A549 (cell line): Measurements from ENCODE around the gene TMEM44. TPM values are rescaled to one million over a fixed set of nuclear protein-coding genes. Genes with fewer than 3 reads are reported as not detected.
A peak's percentile ranks its signal among the peaks of the same experiment; 100 is the strongest.

Experiments used
- ATAC-seq, 2 experiments: fragments of 200-7000 bp in 1 of 2; fragments of >200 bp in 1 of 2; cut with Nextera tagmentation in 1 of 2; cut with Tn5 transposase in 1 of 2; 3 replicates each; pipeline versions ENCODE4 v1.8.0 to v1.9.1; 2018 to 2020; ENCODE audit warnings: mild to moderate bottlenecking in 1 of 2, moderate library complexity in 1 of 2
- CTCF ChIA-PET: fragments of 300-600 bp; sonication (Branson Sonifier 250); formaldehyde crosslinking; extraction: SDS; loops from one replicate; lab custom pipeline; 2021; ENCODE audit warnings: antibody characterized with exemption, inconsistent platforms; lab: Yijun Ruan, JAX
- POLR2A ChIA-PET: fragments of 350-600 bp; formaldehyde crosslinking; extraction: SDS; loops from one replicate; lab custom pipeline; 2021; ENCODE audit warnings: antibody characterized with exemption, inconsistent platforms; lab: Yijun Ruan, JAX
- DNase-seq, 2 experiments: peaks; one replicate each; pipeline versions ENCODE4 v3.0.0 to v3.0.0-alpha.2; 2011 to 2016; ENCODE audit warnings: low read depth in 1 of 2, low spot score in 1 of 2
- FAIRE-seq: peaks from 2 replicates; lab custom pipeline; 2011; peaks lifted over from hg19 to GRCh38; lab: Jason Lieb, UNC
- H3K27ac ChIP-seq, 2 experiments: fragments of >200 bp; sonication (Bioruptor Twin); formaldehyde crosslinking; 3 replicates each; pipeline ENCODE4 v1.5.1; 2016 to 2017
- H3K4me1 ChIP-seq: fragments of >200 bp; sonication (Bioruptor Twin); formaldehyde crosslinking; 3 replicates; pipeline ENCODE4 v1.6.1; 2016
- H3K4me2 ChIP-seq: fragments of >200 bp; sonication (Bioruptor Twin); formaldehyde crosslinking; 3 replicates; pipeline ENCODE4 v1.6.1; 2016
- H3K4me3 ChIP-seq: fragments of >200 bp; sonication (Bioruptor Twin); formaldehyde crosslinking; 3 replicates; pipeline ENCODE4 v1.5.1; 2016
- H3K9me3 ChIP-seq: fragments of >200 bp; sonication (Bioruptor Twin); formaldehyde crosslinking; 3 replicates; pipeline ENCODE4 v1.6.1; 2016
- BHLHE40 ChIP-seq: IDR thresholded peaks from 2 replicates; pipeline ENCODE4 v1.6.1; 2012; ENCODE audit warnings: low read depth, low read length, inconsistent platforms
- CBX8 ChIP-seq: fragments of 200-600 bp; sonication (generic); IDR thresholded peaks from 2 replicates; pipeline ENCODE4 v1.6.1; 2016
- CHD2 ChIP-seq: fragments of 150-350 bp; IDR thresholded peaks from 2 replicates; pipeline ENCODE4 v1.6.1; 2014; ENCODE audit warnings: low read length; ENCODE audit not compliant: partially characterized antibody
- CHD4 ChIP-seq: fragments of 200-600 bp; sonication (generic); IDR thresholded peaks from 2 replicates; pipeline ENCODE4 v1.6.1; 2016; ENCODE audit warnings: antibody characterized with exemption, mild to moderate bottlenecking, borderline replicate concordance
- EHF ChIP-seq: fragments of 250-450 bp; sonication (Bioruptor Pico); IDR thresholded peaks from 2 replicates; pipeline ENCODE4 v1.5.0; 2020; ENCODE audit warnings: mild to moderate bottlenecking
- EHMT2 ChIP-seq: fragments of 200-600 bp; sonication (generic); IDR thresholded peaks from 2 replicates; pipeline ENCODE4 v1.6.1; 2016; ENCODE audit warnings: antibody characterized with exemption, low read depth, mild to moderate bottlenecking, moderate library complexity
- EP300 ChIP-seq, 2 experiments: fragments of >200 bp; sonication (Bioruptor Twin); formaldehyde crosslinking; IDR thresholded peaks; 2 replicates in 1 of 2; 3 replicates in 1 of 2; pipeline ENCODE4 v1.6.1; 2016 to 2017
- ESRRA ChIP-seq: fragments of 150-350 bp; IDR thresholded peaks from 2 replicates; pipeline ENCODE4 v1.6.1; 2014; ENCODE audit warnings: mild to moderate bottlenecking, low read length, borderline replicate concordance
- FOXS1 ChIP-seq: fragments of 250-450 bp; sonication (Bioruptor Pico); IDR thresholded peaks from 2 replicates; pipeline ENCODE4 v1.5.0; 2020; ENCODE audit warnings: mild to moderate bottlenecking, moderate library complexity
- HEYL ChIP-seq: fragments of 250-450 bp; sonication (Bioruptor Pico); IDR thresholded peaks from 2 replicates; pipeline ENCODE4 v1.8.0; 2021; ENCODE audit warnings: mild to moderate bottlenecking, moderate library complexity
- HOXA7 ChIP-seq: fragments of 250-450 bp; sonication (Bioruptor Pico); IDR thresholded peaks from 2 replicates; pipeline ENCODE4 v1.5.0; 2020; ENCODE audit warnings: mild to moderate bottlenecking, moderate library complexity
- HOXB13 ChIP-seq: fragments of 250-450 bp; sonication (Bioruptor Pico); IDR thresholded peaks from 2 replicates; pipeline ENCODE4 v1.5.0; 2020; ENCODE audit warnings: low read depth, mild to moderate bottlenecking, moderate library complexity
- JUN ChIP-seq, 2 experiments: fragments of >200 bp; sonication (Bioruptor Twin); formaldehyde crosslinking; IDR thresholded peaks; 2 replicates in 1 of 2; 3 replicates in 1 of 2; pipeline ENCODE4 v1.6.1; 2016 to 2017
- KDM5A ChIP-seq: fragments of 200-600 bp; sonication (generic); IDR thresholded peaks from 2 replicates; pipeline ENCODE4 v1.6.1; 2016; ENCODE audit warnings: antibody characterized with exemption, mild to moderate bottlenecking
- NPAS2 ChIP-seq: fragments of 250-450 bp; sonication (Bioruptor Pico); IDR thresholded peaks from 2 replicates; pipeline ENCODE4 v1.8.0; 2022; ENCODE audit warnings: mild to moderate bottlenecking, moderate library complexity, borderline replicate concordance
- POLR2AphosphoS2 ChIP-seq: conservative IDR thresholded peaks from 2 replicates; pipeline ENCODE4 v1.6.1; 2012; ENCODE audit warnings: low read length, improper control_type of control experiment, inconsistent platforms
- RFX5 ChIP-seq: fragments of 450-650 bp; IDR thresholded peaks from 2 replicates; pipeline ENCODE4 v1.7.1; 2014; ENCODE audit warnings: antibody characterized with exemption, mild to moderate bottlenecking, moderate library complexity
- SMC3 ChIP-seq: fragments of >200 bp; sonication (Bioruptor Twin); formaldehyde crosslinking; IDR thresholded peaks from 3 replicates; pipeline ENCODE4 v1.6.1; 2018; ENCODE audit warnings: inconsistent platforms
- TFCP2L1 ChIP-seq: fragments of 250-450 bp; sonication (Bioruptor Pico); IDR thresholded peaks from 2 replicates; pipeline ENCODE4 v1.5.0; 2021; ENCODE audit warnings: mild to moderate bottlenecking
- ZC3H11A ChIP-seq: fragments of 450-650 bp; IDR thresholded peaks from 2 replicates; pipeline ENCODE4 v1.6.1; 2014; ENCODE audit warnings: antibody characterized with exemption, mild to moderate bottlenecking
- ZFP36 ChIP-seq: fragments of 450-650 bp; IDR thresholded peaks from 2 replicates; pipeline ENCODE4 v1.6.1; 2014; ENCODE audit warnings: borderline replicate concordance; ENCODE audit not compliant: partially characterized antibody
- WGBS: methylation state at CpG from one replicate; pipeline ENCODE4 v1.1.6; 2017; ENCODE audit errors: missing lambda C conversion rate; 5-methylcytosine and 5-hydroxymethylcytosine counted together
- polyA plus RNA-seq, 4 experiments: library from polyadenylated mRNA; depleted of rRNA in 3 of 4; stranded (reverse); fragments of >200 nt; fragmentation: RNase III in 1 of 4; extraction: RNeasy Plus Mini Kit Qiagen cat#74134 plus additional on column Dnase treatment in 1 of 4; gene quantifications; 2 replicates in 3 of 4; 3 replicates in 1 of 4; pipeline ENCODE4 v1.2.3, GENCODE V29; 2011 to 2017
- TF ChIP-seq, protein P1 (sequence below): fragments of 250-450 bp; sonication (Bioruptor Pico); IDR thresholded peaks from 2 replicates; pipeline ENCODE4 v1.5.0; 2020; ENCODE audit warnings: low read depth, mild to moderate bottlenecking, moderate library complexity
- TF ChIP-seq, protein P2 (sequence below): IDR thresholded peaks from 2 replicates; pipeline ENCODE4 v1.6.1; 2012
- TF ChIP-seq, protein P3 (sequence below): fragments of >200 bp; sonication (Bioruptor Twin); formaldehyde crosslinking; IDR thresholded peaks from 3 replicates; pipeline ENCODE4 v1.5.1; 2016
- TF ChIP-seq, protein P4 (sequence below): IDR thresholded peaks from 2 replicates; pipeline ENCODE4 v1.6.1; 2012
- TF ChIP-seq, protein P5 (sequence below): fragments of 450-650 bp; IDR thresholded peaks from 2 replicates; pipeline ENCODE4 v1.6.1; 2014; ENCODE audit warnings: antibody characterized with exemption
- TF ChIP-seq, protein P6 (sequence below): fragments of 150-350 bp; IDR thresholded peaks from 2 replicates; pipeline ENCODE4 v1.6.1; 2014; ENCODE audit warnings: low read depth, mild to moderate bottlenecking, low read length
- TF ChIP-seq, protein P7 (sequence below): fragments of >200 bp; sonication (Bioruptor Twin); formaldehyde crosslinking; IDR thresholded peaks from 2 replicates; pipeline ENCODE4 v1.6.1; 2016

The TMEM44 gene
- polyA plus RNA-seq, 2 of the 4 experiments (the other 2 are of a cell fraction) = 16.0 to 17.0 TPM

DNA sequence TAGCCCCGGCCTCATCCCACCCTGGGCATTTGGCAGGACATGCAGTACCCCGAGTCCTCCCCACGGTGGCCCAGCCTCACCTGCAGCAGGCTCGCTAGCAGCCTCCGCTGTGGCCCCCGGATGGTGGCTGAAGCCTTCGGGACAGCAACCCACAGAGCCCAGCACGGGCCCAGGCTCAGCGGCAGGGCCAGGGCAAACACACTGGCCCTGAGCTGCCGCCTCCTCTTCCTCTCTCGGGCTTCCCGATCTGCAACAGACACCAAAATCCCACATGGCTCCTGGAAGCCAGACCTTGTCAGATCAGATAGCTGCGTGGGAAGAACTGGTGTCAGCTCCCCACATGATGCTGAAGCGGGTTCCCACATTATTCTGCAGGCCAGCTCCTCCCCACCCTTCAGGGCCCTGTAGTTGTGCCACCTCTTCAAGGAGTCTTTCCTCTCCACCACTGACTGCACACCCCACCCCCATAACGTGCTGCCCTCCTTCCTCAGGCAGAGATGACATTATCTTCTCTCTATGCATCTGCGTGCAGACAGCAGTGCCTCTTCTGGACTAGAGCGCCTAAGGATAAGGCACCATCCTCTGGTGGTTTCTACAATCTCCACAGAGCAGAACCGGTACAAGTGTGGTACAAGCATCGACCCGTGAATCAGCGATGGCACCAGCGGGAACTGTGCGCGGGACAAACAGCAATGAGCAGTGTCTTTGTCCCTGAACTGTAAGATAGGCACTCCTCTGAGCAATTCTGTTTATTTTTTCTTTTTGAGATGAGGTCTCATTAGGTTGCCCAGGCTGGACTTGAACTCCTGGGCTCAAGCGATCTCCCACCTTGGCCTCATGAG lies 9.5 kb downstream of the TMEM44 start:
- DNase-seq (no peak), ATAC-seq (peak; percentile 38 to 44; a peak in 2 of 6 replicates), FAIRE-seq (no peak)
- H3K9me3 ChIP-seq = no peaks in the 10 kb centered on the region
- 90% methylated on average over 19 of the region's 25 CpGs for WGBS
- H3K4me2 ChIP-seq = no peak overlapping the region
- TF ChIP-seq, protein P1, sequence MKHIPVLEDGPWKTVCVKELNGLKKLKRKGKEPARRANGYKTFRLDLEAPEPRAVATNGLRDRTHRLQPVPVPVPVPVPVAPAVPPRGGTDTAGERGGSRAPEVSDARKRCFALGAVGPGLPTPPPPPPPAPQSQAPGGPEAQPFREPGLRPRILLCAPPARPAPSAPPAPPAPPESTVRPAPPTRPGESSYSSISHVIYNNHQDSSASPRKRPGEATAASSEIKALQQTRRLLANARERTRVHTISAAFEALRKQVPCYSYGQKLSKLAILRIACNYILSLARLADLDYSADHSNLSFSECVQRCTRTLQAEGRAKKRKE (CRISPR knock-in tag) = no peak
- no peak for TF ChIP-seq ZC3H11A
- no peak for TF ChIP-seq POLR2AphosphoS2
- no peak for TF ChIP-seq RFX5
- no peak for TF ChIP-seq EHF (CRISPR knock-in tag)
- TF ChIP-seq CBX8 = no peak
- TF ChIP-seq, protein P2, sequence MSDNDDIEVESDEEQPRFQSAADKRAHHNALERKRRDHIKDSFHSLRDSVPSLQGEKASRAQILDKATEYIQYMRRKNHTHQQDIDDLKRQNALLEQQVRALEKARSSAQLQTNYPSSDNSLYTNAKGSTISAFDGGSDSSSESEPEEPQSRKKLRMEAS = no peak
- TF ChIP-seq FOXS1 (CRISPR knock-in tag) = no peak
- TF ChIP-seq SMC3 = no peak
- TF ChIP-seq, protein P3, sequence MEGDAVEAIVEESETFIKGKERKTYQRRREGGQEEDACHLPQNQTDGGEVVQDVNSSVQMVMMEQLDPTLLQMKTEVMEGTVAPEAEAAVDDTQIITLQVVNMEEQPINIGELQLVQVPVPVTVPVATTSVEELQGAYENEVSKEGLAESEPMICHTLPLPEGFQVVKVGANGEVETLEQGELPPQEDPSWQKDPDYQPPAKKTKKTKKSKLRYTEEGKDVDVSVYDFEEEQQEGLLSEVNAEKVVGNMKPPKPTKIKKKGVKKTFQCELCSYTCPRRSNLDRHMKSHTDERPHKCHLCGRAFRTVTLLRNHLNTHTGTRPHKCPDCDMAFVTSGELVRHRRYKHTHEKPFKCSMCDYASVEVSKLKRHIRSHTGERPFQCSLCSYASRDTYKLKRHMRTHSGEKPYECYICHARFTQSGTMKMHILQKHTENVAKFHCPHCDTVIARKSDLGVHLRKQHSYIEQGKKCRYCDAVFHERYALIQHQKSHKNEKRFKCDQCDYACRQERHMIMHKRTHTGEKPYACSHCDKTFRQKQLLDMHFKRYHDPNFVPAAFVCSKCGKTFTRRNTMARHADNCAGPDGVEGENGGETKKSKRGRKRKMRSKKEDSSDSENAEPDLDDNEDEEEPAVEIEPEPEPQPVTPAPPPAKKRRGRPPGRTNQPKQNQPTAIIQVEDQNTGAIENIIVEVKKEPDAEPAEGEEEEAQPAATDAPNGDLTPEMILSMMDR = no peak
- no peak for TF ChIP-seq ZFP36
- TF ChIP-seq, protein P4, sequence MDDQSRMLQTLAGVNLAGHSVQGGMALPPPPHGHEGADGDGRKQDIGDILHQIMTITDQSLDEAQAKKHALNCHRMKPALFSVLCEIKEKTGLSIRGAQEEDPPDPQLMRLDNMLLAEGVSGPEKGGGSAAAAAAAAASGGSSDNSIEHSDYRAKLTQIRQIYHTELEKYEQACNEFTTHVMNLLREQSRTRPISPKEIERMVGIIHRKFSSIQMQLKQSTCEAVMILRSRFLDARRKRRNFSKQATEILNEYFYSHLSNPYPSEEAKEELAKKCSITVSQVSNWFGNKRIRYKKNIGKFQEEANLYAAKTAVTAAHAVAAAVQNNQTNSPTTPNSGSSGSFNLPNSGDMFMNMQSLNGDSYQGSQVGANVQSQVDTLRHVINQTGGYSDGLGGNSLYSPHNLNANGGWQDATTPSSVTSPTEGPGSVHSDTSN = no peak
- no peak overlapping the region for H3K27ac ChIP-seq
- no peak overlapping the region for H3K4me3 ChIP-seq
- H3K4me1 ChIP-seq = no peaks in the 10 kb centered on the region
- ChIA-PET POLR2A (interaction anchor here (2.0 kb wide), 1 partner anchor 10 kb away, joined by 5 read pairs; the partner anchor contains the start of gene TMEM44), CTCF (interaction anchor here (0.6 to 1.2 kb wide), 3 partner anchors 10 to 192 kb away, joined by 3 to 5 read pairs (median 3); no protein-coding TSS in a partner anchor)

DNA sequence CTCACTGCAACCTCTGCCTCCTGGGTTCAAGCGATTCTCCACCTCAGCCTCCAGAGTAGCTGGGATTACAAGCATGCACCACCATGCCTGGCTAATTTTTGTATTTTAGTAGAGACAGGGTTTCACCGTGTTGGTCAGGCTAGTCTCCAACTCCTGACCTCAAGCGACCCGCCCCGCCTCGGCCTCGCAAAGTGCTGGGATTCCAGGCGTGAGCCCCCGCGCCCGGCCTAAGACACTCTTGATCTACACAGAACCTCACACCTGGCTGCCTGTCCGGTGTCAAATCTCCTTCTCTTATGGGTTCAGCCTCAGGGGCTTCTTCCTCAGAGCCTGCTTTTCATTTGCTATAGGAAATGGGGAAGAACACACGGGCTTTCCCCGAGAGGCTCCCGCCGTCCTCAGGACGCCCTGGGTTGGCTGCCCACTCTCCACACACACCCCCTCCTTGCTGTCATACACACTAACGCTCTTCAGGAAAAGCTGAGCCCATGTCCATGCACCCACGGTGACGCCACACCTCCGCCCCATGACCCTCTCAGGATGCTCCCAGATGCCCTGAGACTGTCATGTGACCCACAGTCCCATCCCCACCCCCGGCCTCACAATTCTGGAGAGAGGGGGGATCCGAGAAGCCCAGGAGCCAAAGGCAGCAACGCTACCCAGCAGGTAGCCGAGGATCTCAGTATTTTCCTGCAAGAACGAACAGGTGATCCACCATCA lies 10.4 kb downstream of the TMEM44 start:
- DNase-seq (no peak), FAIRE-seq (no peak), ATAC-seq (no peak)
- 95% methylated on average over 23 of the region's 26 CpGs for WGBS
- Histone ChIP-seq H3K9me3 (no peaks in the 10 kb centered on the region), H3K4me2 (no peak overlapping the region), H3K27ac (no peak overlapping the region), H3K4me1 (no peaks in the 10 kb centered on the region), H3K4me3 (no peak overlapping the region)
- CTCF ChIA-PET = interaction anchor here (1.0 kb wide), 1 partner anchor 11 kb away, joined by 5 read pairs; no protein-coding TSS in a partner anchor
- POLR2A ChIA-PET = no interaction called here
- TF ChIP-seq, protein P5, sequence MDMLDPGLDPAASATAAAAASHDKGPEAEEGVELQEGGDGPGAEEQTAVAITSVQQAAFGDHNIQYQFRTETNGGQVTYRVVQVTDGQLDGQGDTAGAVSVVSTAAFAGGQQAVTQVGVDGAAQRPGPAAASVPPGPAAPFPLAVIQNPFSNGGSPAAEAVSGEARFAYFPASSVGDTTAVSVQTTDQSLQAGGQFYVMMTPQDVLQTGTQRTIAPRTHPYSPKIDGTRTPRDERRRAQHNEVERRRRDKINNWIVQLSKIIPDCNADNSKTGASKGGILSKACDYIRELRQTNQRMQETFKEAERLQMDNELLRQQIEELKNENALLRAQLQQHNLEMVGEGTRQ = no peak
- TF ChIP-seq EHMT2 (no peak), NPAS2 (CRISPR knock-in tag) (no peak), HEYL (CRISPR knock-in tag) (no peak), HOXB13 (no peak), EP300 (IDR thresholded peaks at IDR 0.05) (no peak), JUN (IDR thresholded peaks at IDR 0.05) (no peak), CHD4 (no peak), BHLHE40 (no peak), CHD2 (no peak), ESRRA (no peak), RFX5 (no peak), KDM5A (no peak), HOXA7 (no peak), TFCP2L1 (CRISPR knock-in tag) (no peak)
- TF ChIP-seq, protein P6, sequence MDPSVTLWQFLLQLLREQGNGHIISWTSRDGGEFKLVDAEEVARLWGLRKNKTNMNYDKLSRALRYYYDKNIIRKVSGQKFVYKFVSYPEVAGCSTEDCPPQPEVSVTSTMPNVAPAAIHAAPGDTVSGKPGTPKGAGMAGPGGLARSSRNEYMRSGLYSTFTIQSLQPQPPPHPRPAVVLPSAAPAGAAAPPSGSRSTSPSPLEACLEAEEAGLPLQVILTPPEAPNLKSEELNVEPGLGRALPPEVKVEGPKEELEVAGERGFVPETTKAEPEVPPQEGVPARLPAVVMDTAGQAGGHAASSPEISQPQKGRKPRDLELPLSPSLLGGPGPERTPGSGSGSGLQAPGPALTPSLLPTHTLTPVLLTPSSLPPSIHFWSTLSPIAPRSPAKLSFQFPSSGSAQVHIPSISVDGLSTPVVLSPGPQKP = no peak
- TF ChIP-seq, protein P1 (CRISPR knock-in tag) = no peak
- TF ChIP-seq, protein P7, sequence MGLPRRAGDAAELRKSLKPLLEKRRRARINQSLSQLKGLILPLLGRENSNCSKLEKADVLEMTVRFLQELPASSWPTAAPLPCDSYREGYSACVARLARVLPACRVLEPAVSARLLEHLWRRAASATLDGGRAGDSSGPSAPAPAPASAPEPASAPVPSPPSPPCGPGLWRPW = no peak
